HepG2 (cell line): ENCODE results near the gene ETF1. TPM values are rescaled to one million over a fixed set of nuclear protein-coding genes. Genes with fewer than 3 reads are reported as not detected.
A peak's percentile ranks its signal among the peaks of the same experiment; 100 is the strongest.

Experiments
- ATF4 ChIP-seq, 2 experiments: fragments of 450-650 bp in 1 of 2; sonication (generic) in 1 of 2; formaldehyde crosslinking; IDR thresholded peaks; 2 replicates each; pipeline versions ENCODE4 v1.5.0 to v1.8.0; 2020 to 2022; ENCODE audit warnings: mild to moderate bottlenecking in 1 of 2, missing genetic modification reagents in 1 of 2
- CBX2 ChIP-seq, 2 experiments: fragments of 200-600 bp in 1 of 2; sonication (generic); formaldehyde crosslinking in 1 of 2; IDR thresholded peaks; 2 replicates each; pipeline versions ENCODE4 v1.7.0 to v1.8.1; 2018 to 2022; ENCODE audit warnings: low read depth in 2 of 2, low read length in 1 of 2, mild to moderate bottlenecking in 1 of 2, missing genetic modification reagents in 1 of 2
- ERF ChIP-seq: IDR thresholded peaks from 2 replicates; pipeline ENCODE4 v1.6.1; 2018; ENCODE audit warnings: missing biosample characterization, missing genetic modification reagents
- FOXP4 ChIP-seq: sonication (generic); formaldehyde crosslinking; IDR thresholded peaks from 2 replicates; pipeline ENCODE4 v1.4.0; 2020; ENCODE audit warnings: missing genetic modification reagents
- JDP2 ChIP-seq: sonication (generic); formaldehyde crosslinking; IDR thresholded peaks from 2 replicates; pipeline ENCODE4 v1.8.1; 2022; ENCODE audit warnings: missing genetic modification reagents, borderline replicate concordance
- KDM5B ChIP-seq: sonication (generic); formaldehyde crosslinking; IDR thresholded peaks from 2 replicates; pipeline ENCODE4 v1.4.0; 2020; ENCODE audit warnings: missing genetic modification reagents, mild to moderate bottlenecking, borderline replicate concordance
- KLF9 ChIP-seq: IDR thresholded peaks from 2 replicates; pipeline ENCODE4 v1.6.1; 2016; ENCODE audit warnings: low read depth
- NKX3-1 ChIP-seq: sonication (generic); formaldehyde crosslinking; IDR thresholded peaks from 2 replicates; pipeline ENCODE4 v1.5.0; 2020; ENCODE audit warnings: missing genetic modification reagents
- POGZ ChIP-seq: sonication (generic); formaldehyde crosslinking; IDR thresholded peaks from 2 replicates; pipeline ENCODE4 v1.4.0; 2020; ENCODE audit warnings: mild to moderate bottlenecking, missing genetic modification reagents
- POLR2AphosphoS2 ChIP-seq: IDR thresholded peaks from 2 replicates; pipeline ENCODE4 v1.6.1; 2011; ENCODE audit warnings: low read depth, low read length, improper control_type of control experiment
- REPIN1 ChIP-seq: sonication (generic); formaldehyde crosslinking; IDR thresholded peaks from 2 replicates; pipeline ENCODE4 v1.8.0; 2022; ENCODE audit warnings: missing genetic modification reagents, low read depth, mild to moderate bottlenecking, borderline replicate concordance
- SAP130 ChIP-seq: IDR thresholded peaks from 2 replicates; pipeline ENCODE4 v1.6.1; 2016; ENCODE audit warnings: low read depth
- ZBTB26 ChIP-seq: IDR thresholded peaks from 2 replicates; pipeline ENCODE4 v1.6.1; 2016; ENCODE audit warnings: missing compliant biosample characterization, missing genetic modification reagents, borderline replicate concordance
- ZBTB49 ChIP-seq: sonication (generic); formaldehyde crosslinking; IDR thresholded peaks from 2 replicates; pipeline ENCODE4 v1.4.0; 2020; ENCODE audit warnings: missing genetic modification reagents, borderline replicate concordance
- ZFP36 ChIP-seq: fragments of 150-350 bp; IDR thresholded peaks from 2 replicates; pipeline ENCODE4 v1.6.1; 2018; ENCODE audit warnings: borderline replicate concordance, low read length, low read depth; ENCODE audit not compliant: partially characterized antibody
- ZMAT3 ChIP-seq: sonication (generic); formaldehyde crosslinking; conservative IDR thresholded peaks from 2 replicates; pipeline ENCODE4 v1.7.0; 2021; ENCODE audit warnings: missing genetic modification reagents
- ZNF10 ChIP-seq: sonication (generic); formaldehyde crosslinking; IDR thresholded peaks from 2 replicates; pipeline ENCODE4 v1.4.0; 2020; ENCODE audit warnings: mild to moderate bottlenecking, low read depth, missing genetic modification reagents, borderline replicate concordance
- ZNF431 ChIP-seq: sonication (generic); formaldehyde crosslinking; IDR thresholded peaks from 2 replicates; pipeline ENCODE4 v1.9.0; 2022; ENCODE audit warnings: missing genetic modification reagents, low read depth, mild to moderate bottlenecking, borderline replicate concordance
- ZNF556 ChIP-seq: sonication (generic); formaldehyde crosslinking; IDR thresholded peaks from 2 replicates; pipeline ENCODE4 v1.4.0; 2020; ENCODE audit warnings: mild to moderate bottlenecking, missing genetic modification reagents, borderline replicate concordance
- ZNF616 ChIP-seq: sonication (generic); formaldehyde crosslinking; IDR thresholded peaks from 2 replicates; pipeline ENCODE4 v1.5.0; 2020; ENCODE audit warnings: low read depth, mild to moderate bottlenecking, missing genetic modification reagents
- ZNF629 ChIP-seq: sonication (generic); formaldehyde crosslinking; conservative IDR thresholded peaks from 2 replicates; pipeline ENCODE4 v1.5.0; 2020; ENCODE audit warnings: missing genetic modification reagents
- ZSCAN25 ChIP-seq: sonication (generic); formaldehyde crosslinking; IDR thresholded peaks from 2 replicates; pipeline ENCODE4 v1.8.0; 2022; ENCODE audit warnings: mild to moderate bottlenecking, missing genetic modification reagents
- polyA plus RNA-seq, 8 experiments: library from polyadenylated mRNA; depleted of rRNA in 3 of 8; stranded (reverse) in 7 of 8; unstranded in 1 of 8; fragments of >200 nt; fragmentation: Illumina TruSeq in 4 of 8; extraction: Trizol in 4 of 8; gene quantifications; 2 replicates each; pipeline versions ENCODE4 v1.2.1 to v1.2.3, GENCODE V29; 2011 to 2016; ENCODE audit warnings: low read depth in 4 of 8, missing spikeins in 1 of 8, mixed read lengths in 1 of 8; ENCODE audit not compliant: insufficient read depth in 1 of 8
- total RNA-seq, 5 experiments: library from RNA; depleted of rRNA; stranded (reverse); fragments of >200 nt; fragmentation: Illumina TruSeq; extraction: Trizol; gene quantifications; 2 replicates each; pipeline ENCODE4 v1.2.3, GENCODE V29; 2016; ENCODE audit warnings: low read depth in 1 of 5

The ETF1 gene
- total and polyA plus RNA-seq, 2 of the 13 experiments (the other 11 are each of a cell fraction or from before 2014, with no cell fraction given) = 52.1 to 184 TPM

- no peak for TF ChIP-seq ATF4 (CRISPR knock-in tag; IDR thresholded peaks at IDR 0.05)
- TF ChIP-seq ZSCAN25 (CRISPR knock-in tag) = no peak
- TF ChIP-seq JDP2 (CRISPR knock-in tag) = no peak
- TF ChIP-seq CBX2 (IDR thresholded peaks at IDR 0.05; ENCODE audit: low read depth, low read length) = no peak
- no peak for TF ChIP-seq CBX2 (CRISPR knock-in tag; IDR thresholded peaks at IDR 0.05; ENCODE audit: low read depth)
- no peak for TF ChIP-seq ZNF616 (CRISPR knock-in tag)
- TF ChIP-seq ERF (CRISPR knock-in tag) = peak; percentile 36; the same call in 1 of the 2 replicates
- TF ChIP-seq ZNF556 (CRISPR knock-in tag) = peak; percentile 50; the same call in 1 of the 2 replicates
- TF ChIP-seq ZBTB49 = no peak
- no peak; the same call in 1 of the 2 replicates for TF ChIP-seq ZMAT3 (CRISPR knock-in tag)
- TF ChIP-seq KDM5B = no peak
- TF ChIP-seq KLF9 (CRISPR knock-in tag) = no peak
- no peak for TF ChIP-seq ZNF10 (CRISPR knock-in tag)
- peak; percentile 72 for TF ChIP-seq FOXP4 (CRISPR knock-in tag)
- TF ChIP-seq ZBTB26 (CRISPR knock-in tag) = no peak
- peak; percentile 6; the same call in 1 of the 2 replicates for TF ChIP-seq POGZ (CRISPR knock-in tag)
- TF ChIP-seq POLR2AphosphoS2 = 0 out of 2 replicates have a peak, but pooled peaks have one; percentile 37
- no peak for TF ChIP-seq ZFP36
- no peak for TF ChIP-seq NKX3-1 (CRISPR knock-in tag)
- TF ChIP-seq SAP130 (CRISPR knock-in tag) = peak; percentile 84
- TF ChIP-seq ZNF431 = no peak
- no peak for TF ChIP-seq REPIN1 (CRISPR knock-in tag)
- peak; percentile 73 for TF ChIP-seq ZNF629 (CRISPR knock-in tag)
Measured at GRCh38 chr5:138506370-138507306, 36.4 kb downstream of the ETF1 start (continued).
